ENCODE results near the gene MEF2D. TPM values are rescaled to one million over a fixed set of nuclear protein-coding genes. Genes with fewer than 3 reads are reported as not detected.

Gene MEF2D
- total RNA-seq, 1 donor from 2014 or later, result 29.8 TPM

- H3K27me3 Mint-ChIP-seq, result no peaks in the 10 kb centered on the region
- DNase-seq, result no peak
- intact Hi-C loops (cut with micrococcal nuclease), result loop anchor here (5.0 to 10.0 kb wide), 5 partner anchors 166 to 1528 kb away; partner anchors contain the start of genes CCT3, CKS1B, LAMTOR2 and LMNA
- H3K4me3 Mint-ChIP-seq, result peak overlapping the region; percentile 91
- H3K4me1 Mint-ChIP-seq, result peaks cover 60% of the 10 kb centered on the region
- no peaks in the 10 kb centered on the region for H3K9me3 Mint-ChIP-seq
- peaks cover 7% of the 10 kb centered on the region for H3K36me3 Mint-ChIP-seq (ENCODE audit: low read depth)
- peak overlapping the region; percentile 96 for H3K27ac Mint-ChIP-seq
These were observed 2.5 kb upstream of the MEF2D start for GRCh38 chr1:156502894-156503697.

- H3K27ac Mint-ChIP-seq, result peak overlapping the region; percentile 96
- peaks cover 60% of the 10 kb centered on the region for H3K4me1 Mint-ChIP-seq
- peaks cover 7% of the 10 kb centered on the region for H3K36me3 Mint-ChIP-seq (ENCODE audit: low read depth)
- H3K9me3 Mint-ChIP-seq, result no peaks in the 10 kb centered on the region
- H3K4me3 Mint-ChIP-seq, result peak overlapping the region; percentile 91
- intact Hi-C loops (cut with micrococcal nuclease), result loop anchor here (5.0 to 10.0 kb wide), 5 partner anchors 165 to 1528 kb away; partner anchors contain the start of genes CCT3, CKS1B, LAMTOR2 and LMNA
- H3K27me3 Mint-ChIP-seq, result no peaks in the 10 kb centered on the region
- DNase-seq, result no peak
These were observed 1.9 kb upstream of the MEF2D start for GRCh38 chr1:156502391-156502893.

GRCh38 chr1:156500793-156501506, 375 bp upstream of the MEF2D start:
- peak overlapping the region; percentile 96 for H3K27ac Mint-ChIP-seq
- H3K36me3 Mint-ChIP-seq (ENCODE audit: low read depth), result peaks cover 16% of the 10 kb centered on the region
- intact Hi-C loops (cut with micrococcal nuclease), result loop anchor here (1.0 to 10.0 kb wide), 10 partner anchors 13 to 1526 kb away; partner anchors contain the start of genes CCT3, CKS1B, IQGAP3 and LAMTOR2
- peaks cover 66% of the 10 kb centered on the region for H3K4me1 Mint-ChIP-seq
- H3K4me3 Mint-ChIP-seq, result peak overlapping the region; percentile 91
- H3K9me3 Mint-ChIP-seq, result no peaks in the 10 kb centered on the region
- no peaks in the 10 kb centered on the region for H3K27me3 Mint-ChIP-seq
- peak; percentile 97 for DNase-seq

- Mint-ChIP-seq H3K27me3 (no peaks in the 10 kb centered on the region), H3K4me1 (peaks cover 64% of the 10 kb centered on the region), H3K4me3 (peak overlapping the region; percentile 91), H3K9me3 (no peaks in the 10 kb centered on the region), H3K36me3 (ENCODE audit: low read depth) (peaks cover 20% of the 10 kb centered on the region), H3K27ac (peak overlapping the region; percentile 84)
- peak; percentile 86 for DNase-seq
- intact Hi-C loops (cut with micrococcal nuclease), result loop anchor here (1.0 to 10.0 kb wide), 8 partner anchors 12 to 1525 kb away; partner anchors contain the start of genes CCT3, CKS1B, LAMTOR2 and LMNA
These were observed 583 bp downstream of the MEF2D start for GRCh38 chr1:156499842-156500542.

GRCh38 chr1:156499194-156499841, 1.3 kb downstream of the MEF2D start:
- Mint-ChIP-seq H3K4me1 (peaks cover 61% of the 10 kb centered on the region), H3K9me3 (no peaks in the 10 kb centered on the region), H3K36me3 (ENCODE audit: low read depth) (peaks cover 23% of the 10 kb centered on the region), H3K4me3 (peak overlapping the region; percentile 91), H3K27me3 (no peaks in the 10 kb centered on the region), H3K27ac (peak overlapping the region; percentile 34)
- intact Hi-C loops (cut with micrococcal nuclease), result no loop called here
- DNase-seq, result no peak

GRCh38 chr1:156498432-156499193, 2.0 kb downstream of the MEF2D start:
- peak overlapping the region; percentile 29 for H3K27ac Mint-ChIP-seq
- peaks cover 23% of the 10 kb centered on the region for H3K36me3 Mint-ChIP-seq (ENCODE audit: low read depth)
- H3K4me1 Mint-ChIP-seq, result peaks cover 60% of the 10 kb centered on the region
- no peak for DNase-seq
- H3K9me3 Mint-ChIP-seq, result no peaks in the 10 kb centered on the region
- H3K27me3 Mint-ChIP-seq, result no peaks in the 10 kb centered on the region
- peak overlapping the region; percentile 91 for H3K4me3 Mint-ChIP-seq
- intact Hi-C loops (cut with micrococcal nuclease), result no loop called here

- H3K9me3 Mint-ChIP-seq, result no peaks in the 10 kb centered on the region
- H3K27ac Mint-ChIP-seq, result no peak overlapping the region
- intact Hi-C loops (cut with micrococcal nuclease), result no loop called here
- H3K36me3 Mint-ChIP-seq (ENCODE audit: low read depth), result peaks cover 24% of the 10 kb centered on the region
- H3K4me1 Mint-ChIP-seq, result peaks cover 57% of the 10 kb centered on the region
- peak overlapping the region; percentile 91 for H3K4me3 Mint-ChIP-seq
- no peaks in the 10 kb centered on the region for H3K27me3 Mint-ChIP-seq
- no peak for DNase-seq
These were observed 2.7 kb downstream of the MEF2D start for GRCh38 chr1:156497743-156498431.

- no peaks in the 10 kb centered on the region for H3K27me3 Mint-ChIP-seq
- peaks cover 31% of the 10 kb centered on the region for H3K36me3 Mint-ChIP-seq (ENCODE audit: low read depth)
- H3K4me1 Mint-ChIP-seq, result peaks cover 57% of the 10 kb centered on the region
- no peak overlapping the region for H3K27ac Mint-ChIP-seq
- H3K4me3 Mint-ChIP-seq, result peak overlapping the region; percentile 91
- H3K9me3 Mint-ChIP-seq, result no peaks in the 10 kb centered on the region
- intact Hi-C loops (cut with micrococcal nuclease), result no loop called here
- no peak for DNase-seq
These were observed 3.4 kb downstream of the MEF2D start for GRCh38 chr1:156497078-156497742.

GRCh38 chr1:156496211-156496761, 4.3 kb downstream of the MEF2D start:
- Mint-ChIP-seq H3K4me1 (peaks cover 62% of the 10 kb centered on the region), H3K36me3 (ENCODE audit: low read depth) (peaks cover 31% of the 10 kb centered on the region), H3K9me3 (no peaks in the 10 kb centered on the region), H3K4me3 (peak overlapping the region; percentile 19), H3K27ac (no peak overlapping the region), H3K27me3 (no peaks in the 10 kb centered on the region)
- DNase-seq, result no peak
- intact Hi-C loops (cut with micrococcal nuclease), result no loop called here

GRCh38 chr1:156495401-156496140, 5.0 kb downstream of the MEF2D start:
- H3K27me3 Mint-ChIP-seq, result no peaks in the 10 kb centered on the region
- H3K27ac Mint-ChIP-seq, result peak overlapping the region; percentile 15
- H3K36me3 Mint-ChIP-seq (ENCODE audit: low read depth), result peaks cover 35% of the 10 kb centered on the region
- H3K4me1 Mint-ChIP-seq, result peaks cover 69% of the 10 kb centered on the region
- DNase-seq, result no peak
- no peaks in the 10 kb centered on the region for H3K9me3 Mint-ChIP-seq
- intact Hi-C loops (cut with micrococcal nuclease), result no loop called here
- H3K4me3 Mint-ChIP-seq, result no peak overlapping the region

GRCh38 chr1:156494309-156494895, 6.2 kb downstream of the MEF2D start:
- Mint-ChIP-seq H3K4me1 (peaks cover 79% of the 10 kb centered on the region), H3K9me3 (no peaks in the 10 kb centered on the region), H3K27ac (no peak overlapping the region)

More at GRCh38 chr1:156494309-156494895, 6.2 kb downstream of the MEF2D start:
- Mint-ChIP-seq H3K36me3 (ENCODE audit: low read depth) (peaks cover 35% of the 10 kb centered on the region), H3K4me3 (no peak overlapping the region), H3K27me3 (no peaks in the 10 kb centered on the region)
- intact Hi-C loops (cut with micrococcal nuclease), result no loop called here
- DNase-seq, result no peak

Data from activated CD4-positive, alpha-beta T cell treated with anti-CD3 and anti-CD28 coated beads, Interleukin-2, amount 10 ng/mL, durations not matched to agents 24 days and 14 days (primary cell).